ENCODE measurements around the gene RETREG3.
A peak's percentile ranks its signal among the peaks of the same experiment; 100 is the strongest.

DNA sequence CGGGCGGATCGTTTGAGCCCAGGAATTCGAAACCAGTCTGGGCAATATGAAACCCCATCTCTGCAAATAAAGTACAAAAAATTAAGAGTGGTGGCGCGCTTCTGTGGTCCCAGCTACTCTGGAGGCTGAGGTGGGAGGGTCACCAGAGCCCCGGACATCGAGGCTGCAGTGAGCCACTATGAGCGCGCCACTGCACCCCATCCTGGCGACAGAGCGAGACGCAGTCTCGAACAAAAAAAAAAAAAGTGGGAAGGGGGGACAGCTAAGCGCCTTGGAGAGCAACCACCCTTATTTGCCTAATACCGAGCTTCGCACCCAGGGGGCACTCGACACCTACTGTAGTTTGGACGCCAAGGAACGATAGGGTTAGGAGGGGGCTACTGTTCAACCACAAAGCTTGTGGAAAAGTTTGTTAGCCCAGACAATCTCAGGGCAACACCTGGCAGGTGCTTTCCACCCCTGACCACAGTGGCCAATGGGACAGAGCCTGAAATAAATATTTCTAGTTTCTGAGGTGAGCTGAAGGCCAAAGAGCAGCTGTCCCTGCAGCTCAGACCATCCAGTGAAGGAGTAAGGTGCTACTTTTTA, 30.8 kb downstream of the RETREG3 start:
- TF ChIP-seq CTCF (IDR thresholded peaks at IDR 0.05; ENCODE audit: low read length), result peak; percentile 88
- TF ChIP-seq EZH2 (IDR thresholded peaks at IDR 0.05; ENCODE audit: borderline replicate concordance, low read length), result no peak
